Measurements from ENCODE around the gene GAS2L3. TPM values are rescaled to one million over a fixed set of nuclear protein-coding genes. Genes with fewer than 3 reads are reported as not detected.
"Not testable (repeated sequence)": the region's sequence is repeated elsewhere in the genome, so short reads cannot be mapped to it uniquely, and the experiment has no call there.

Gene GAS2L3
- total RNA-seq, 1 donor from 2014 or later = 2.5 TPM

DNA sequence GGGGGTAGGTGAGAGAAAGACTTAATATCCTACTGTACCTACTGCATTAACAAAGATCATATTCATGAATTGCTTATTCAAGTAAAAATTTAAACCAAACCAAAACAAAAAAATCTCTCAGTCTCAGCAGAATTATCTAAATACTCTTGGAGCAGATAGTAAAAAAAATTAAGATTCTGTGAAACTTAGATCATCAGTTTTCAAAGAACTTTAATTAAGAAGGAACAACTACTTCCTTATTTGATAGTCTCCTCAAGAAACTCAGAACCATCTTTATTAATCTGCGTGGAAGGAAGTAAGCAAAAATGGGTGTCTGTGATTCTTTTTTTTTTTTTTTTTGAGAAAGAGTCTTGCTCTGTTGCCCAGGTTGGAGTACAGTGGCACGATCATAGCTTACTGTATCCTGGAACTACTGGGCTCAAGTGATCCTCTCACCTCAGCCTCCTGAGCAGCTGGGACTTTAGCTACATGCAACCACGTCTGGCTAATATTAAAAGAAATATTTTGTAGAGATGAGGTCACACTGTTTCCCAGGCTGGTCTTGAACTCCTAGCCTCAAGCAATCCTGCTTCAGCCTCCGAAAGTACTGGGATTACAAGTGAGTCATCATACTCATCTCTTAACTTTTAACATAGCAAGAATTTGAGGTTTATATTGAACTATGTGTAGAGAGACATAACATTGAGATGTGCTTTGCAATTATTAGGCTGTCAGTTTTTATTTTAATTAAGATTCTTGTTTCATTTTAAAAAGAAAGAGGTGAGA, 37.4 kb downstream of the GAS2L3 start:
- Histone ChIP-seq H3K27me3 (no peaks in the 10 kb centered on the region), H3K4me3 (no peak overlapping the region), H3K4me1 (no peaks in the 10 kb centered on the region), H3K36me3 (no peaks in the 10 kb centered on the region), H3K9me3 (no peaks in the 10 kb centered on the region), H3K27ac (no peak overlapping the region)
- TF ChIP-seq POLR2A (IDR thresholded peaks at IDR 0.05) (no peak), POLR2AphosphoS5 (IDR thresholded peaks at IDR 0.05; ENCODE audit: insufficient read depth in 1 of 2, low read depth in 1 of 2) (no peak), CTCF (IDR thresholded peaks at IDR 0.05) (no peak)
- no peak for DNase-seq (ENCODE audit: extremely low spot score in 2 of 2)
- intact Hi-C loops (cut with DNase I) = no loop called here

DNA sequence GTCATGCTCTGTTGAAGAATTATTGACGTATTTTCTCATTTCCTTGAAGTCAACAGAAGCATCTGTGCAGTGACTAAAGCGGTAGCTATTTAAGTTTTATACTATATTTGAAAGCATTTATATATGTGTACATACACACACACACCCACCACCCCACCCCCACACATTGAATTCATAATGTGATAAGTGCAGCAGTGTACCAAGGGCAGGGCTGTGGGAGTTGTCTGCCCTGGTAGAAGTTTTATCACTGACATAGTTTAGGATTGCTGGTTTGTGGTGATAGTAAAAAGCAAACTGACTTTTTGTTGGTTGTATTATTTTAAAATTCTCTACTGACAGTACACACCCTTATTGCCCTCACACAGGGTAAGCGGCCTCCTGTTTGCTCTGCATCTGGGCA, 39.1 kb downstream of the GAS2L3 start:
- Histone ChIP-seq H3K27me3 (no peaks in the 10 kb centered on the region), H3K27ac (no peak overlapping the region), H3K36me3 (no peaks in the 10 kb centered on the region), H3K9me3 (no peaks in the 10 kb centered on the region), H3K4me3 (no peak overlapping the region), H3K4me1 (no peaks in the 10 kb centered on the region)
- TF ChIP-seq POLR2AphosphoS5 (IDR thresholded peaks at IDR 0.05; ENCODE audit: insufficient read depth in 1 of 2, low read depth in 1 of 2) = no peak
- TF ChIP-seq CTCF (IDR thresholded peaks at IDR 0.05) = no peak
- no peak for TF ChIP-seq POLR2A (IDR thresholded peaks at IDR 0.05)
- no peak for DNase-seq (ENCODE audit: extremely low spot score in 2 of 2)
- intact Hi-C loops (cut with DNase I) = no loop called here

GRCh38 chr12:100624571-100624970, 51.1 kb downstream of the GAS2L3 start:
- no peaks in the 10 kb centered on the region for H3K27me3 ChIP-seq
- no peak for TF ChIP-seq CTCF (IDR thresholded peaks at IDR 0.05)
- no peak for TF ChIP-seq POLR2AphosphoS5 (IDR thresholded peaks at IDR 0.05; ENCODE audit: insufficient read depth in 1 of 2, low read depth in 1 of 2)
- no peak for TF ChIP-seq POLR2A (IDR thresholded peaks at IDR 0.05)
- no peaks in the 10 kb centered on the region for H3K4me1 ChIP-seq
- H3K4me3 ChIP-seq = no peak overlapping the region
- no peak for DNase-seq (ENCODE audit: extremely low spot score in 2 of 2)
- H3K36me3 ChIP-seq = no peaks in the 10 kb centered on the region
- H3K27ac ChIP-seq = no peak overlapping the region
- intact Hi-C loops (cut with DNase I) = no loop called here
- no peaks in the 10 kb centered on the region for H3K9me3 ChIP-seq

DNA sequence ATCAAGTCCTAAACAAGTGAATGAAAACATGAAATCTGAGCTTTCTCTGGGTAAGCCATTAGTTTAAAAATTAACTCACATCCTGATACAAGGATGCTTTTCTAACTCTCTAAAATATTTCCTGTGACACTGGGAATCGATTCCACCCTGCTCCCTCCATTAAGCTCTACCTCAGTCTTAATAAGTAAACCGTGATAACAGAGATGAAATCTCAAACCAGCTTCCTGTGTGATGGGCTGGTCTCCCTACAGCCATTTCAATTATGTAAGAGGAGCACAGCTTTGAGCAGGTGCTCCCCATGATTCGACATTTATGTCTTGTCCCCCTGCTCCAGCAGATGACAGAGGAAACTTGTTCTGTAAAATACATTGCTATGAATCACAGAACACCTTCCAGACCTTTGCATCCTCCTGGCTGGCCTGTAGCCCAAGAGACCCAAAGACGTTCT, 59.0 kb downstream of the GAS2L3 start:
- intact Hi-C loops (cut with DNase I) = no loop called here
- TF ChIP-seq CTCF (IDR thresholded peaks at IDR 0.05) (no peak), POLR2A (IDR thresholded peaks at IDR 0.05) (no peak), POLR2AphosphoS5 (IDR thresholded peaks at IDR 0.05; ENCODE audit: insufficient read depth in 1 of 2, low read depth in 1 of 2) (no peak)

GRCh38 chr12:100633082-100633785, 59.8 kb downstream of the GAS2L3 start:
- H3K4me1 ChIP-seq; H3K4me3 ChIP-seq; intact Hi-C loops (cut with DNase I); H3K36me3 ChIP-seq; H3K27me3 ChIP-seq; H3K27ac ChIP-seq; DNase-seq (ENCODE audit: extremely low spot score in 2 of 2); H3K9me3 ChIP-seq: not testable (repeated sequence)

More for the DNA sequence above, 59.0 kb downstream of the GAS2L3 start:
- no peak for DNase-seq (ENCODE audit: extremely low spot score in 2 of 2)
- Histone ChIP-seq H3K27ac (no peak overlapping the region), H3K9me3 (no peaks in the 10 kb centered on the region), H3K27me3 (no peaks in the 10 kb centered on the region), H3K4me1 (no peaks in the 10 kb centered on the region), H3K4me3 (no peak overlapping the region), H3K36me3 (no peaks in the 10 kb centered on the region)
